Neural cell (in vitro differentiated cells): ENCODE measurements around the gene CDK7.

Experiments
- CTCF ChIP-seq: fragments of 450-650 bp; IDR thresholded peaks from 2 replicates; pipeline ENCODE4 v1.5.1; 2014; ENCODE audit warnings: antibody characterized with exemption, mild to moderate bottlenecking, moderate library complexity; ENCODE audit not compliant: poor library complexity, severe bottlenecking
- EP300 ChIP-seq: fragments of 450-650 bp; conservative IDR thresholded peaks from 2 replicates; pipeline ENCODE4 v1.6.1; 2014; ENCODE audit warnings: antibody characterized with exemption, mild to moderate bottlenecking, moderate library complexity; ENCODE audit not compliant: poor library complexity, severe bottlenecking
- EZH2 ChIP-seq: fragments of 200-600, 300-800 bp; shearing (Covaris generic), sonication (generic); IDR thresholded peaks from 2 replicates; pipeline ENCODE4 v1.6.1; 2014; ENCODE audit warnings: antibody characterized with exemption, low read length, borderline replicate concordance, mild to moderate bottlenecking; ENCODE audit not compliant: insufficient read depth, poor library complexity, severe bottlenecking
- MXI1 ChIP-seq: fragments of 450-650 bp; conservative IDR thresholded peaks from 2 replicates; pipeline ENCODE4 v1.6.1; 2014; ENCODE audit warnings: antibody characterized with exemption, mild to moderate bottlenecking; ENCODE audit not compliant: poor library complexity, severe bottlenecking
- POLR2AphosphoS5 ChIP-seq: IDR thresholded peaks from 2 replicates; pipeline ENCODE4 v1.6.1; 2012
- RAD21 ChIP-seq: fragments of 450-650 bp; conservative IDR thresholded peaks from 2 replicates; pipeline ENCODE4 v1.6.1; 2014; ENCODE audit warnings: antibody characterized with exemption, mild to moderate bottlenecking, moderate library complexity
- REST ChIP-seq: IDR thresholded peaks from 2 replicates; pipeline ENCODE4 v1.6.1; 2012; ENCODE audit warnings: borderline replicate concordance

GRCh38 chr5:69326365-69326764 is 91.7 kb downstream of the CDK7 start:
- TF ChIP-seq CTCF: no peak
- TF ChIP-seq POLR2AphosphoS5: no peak
- no peak for TF ChIP-seq RAD21
- no peak for TF ChIP-seq EZH2
- no peak for TF ChIP-seq EP300
- no peak for TF ChIP-seq REST
- no peak for TF ChIP-seq MXI1
